ENCODE data around the gene ELOVL2.

Gene ELOVL2

GRCh38 chr6:10977231-10977968, 66.7 kb downstream of the ELOVL2 start:
- DNase-seq = no peak

- no peak for DNase-seq
Observed at GRCh38 chr6:10976571-10976970, 67.5 kb downstream of the ELOVL2 start.

- DNase-seq = no peak
Observed at GRCh38 chr6:10972196-10972595, 71.9 kb downstream of the ELOVL2 start.

GRCh38 chr6:10970731-10971130, 73.4 kb downstream of the ELOVL2 start:
- DNase-seq = no peak

- DNase-seq = no peak
Observed at GRCh38 chr6:10968776-10969175, 75.3 kb downstream of the ELOVL2 start.

GRCh38 chr6:10964684-10965083, 79.4 kb downstream of the ELOVL2 start:
- DNase-seq = no peak

GRCh38 chr6:10963113-10963512, 81.0 kb downstream of the ELOVL2 start:
- DNase-seq = no peak

- DNase-seq = no peak
Observed at GRCh38 chr6:10962673-10963072, 81.4 kb downstream of the ELOVL2 start.

GRCh38 chr6:10961837-10962236, 82.3 kb downstream of the ELOVL2 start:
- DNase-seq = no peak

- no peak for DNase-seq
Observed at GRCh38 chr6:10960171-10960570, 83.9 kb downstream of the ELOVL2 start.

GRCh38 chr6:10957414-10957886, 86.7 kb downstream of the ELOVL2 start:
- DNase-seq = no peak

GRCh38 chr6:10956776-10957175, 87.3 kb downstream of the ELOVL2 start:
- no peak for DNase-seq

GRCh38 chr6:10954590-10955010, 89.5 kb downstream of the ELOVL2 start:
- peak; percentile 33 for DNase-seq

- DNase-seq = no peak
Observed at GRCh38 chr6:10951675-10952282, 92.3 kb downstream of the ELOVL2 start.

- no peak for DNase-seq
Observed at GRCh38 chr6:10949579-10950490, 94.3 kb downstream of the ELOVL2 start.

GRCh38 chr6:10947966-10948365, 96.1 kb downstream of the ELOVL2 start:
- DNase-seq = no peak

GRCh38 chr6:10945845-10946244, 98.3 kb downstream of the ELOVL2 start:
- DNase-seq = no peak

GRCh38 chr6:10939840-10940239, 104.3 kb downstream of the ELOVL2 start:
- no peak for DNase-seq

GRCh38 chr6:10933126-10933525, 111.0 kb downstream of the ELOVL2 start:
- DNase-seq = no peak

All from effector CD4-positive, alpha-beta T cell (primary cell).